ENCODE results near the gene OR7A5.
"Not testable (repeated sequence)": the region's sequence is repeated elsewhere in the genome, so short reads cannot be mapped to it uniquely, and the experiment has no call there.

Gene OR7A5

DNA sequence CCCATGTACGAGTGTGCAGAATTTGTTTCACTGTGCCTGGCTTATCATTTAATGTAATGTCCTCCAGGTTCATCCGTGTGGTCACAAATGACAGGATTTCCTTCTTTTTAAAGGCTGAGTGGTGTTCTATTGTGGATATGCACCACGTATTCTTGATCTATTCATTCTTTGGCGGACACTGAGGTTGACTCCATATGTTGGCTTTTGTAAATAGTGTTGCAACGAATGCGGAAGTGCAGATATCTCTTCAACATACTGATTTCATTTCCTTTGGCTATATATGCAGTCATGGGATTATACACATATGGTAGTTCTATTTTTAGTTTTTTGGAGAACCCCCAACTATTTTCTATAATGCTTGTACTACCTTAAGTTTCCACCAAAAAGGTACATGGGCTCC is 13.0 kb downstream of the OR7A5 start:
- Histone ChIP-seq H3K36me3 (ENCODE audit: control insufficient read depth in 2 of 2, insufficient read depth in 2 of 2, low read length in 2 of 2) (no peaks in the 10 kb centered on the region), H3K9ac (ENCODE audit: low read depth in 1 of 2, low read length in 2 of 2) (no peak overlapping the region), H3K9me3 (ENCODE audit: control insufficient read depth in 2 of 2, low read length in 2 of 2) (no peaks in the 10 kb centered on the region), H3K4me3 (ENCODE audit: low read length in 2 of 2) (no peak overlapping the region), H3K4me1 (ENCODE audit: control insufficient read depth in 2 of 2, insufficient read depth in 2 of 2, low read length in 2 of 2) (no peaks in the 10 kb centered on the region), H3K27me3 (ENCODE audit: control insufficient read depth in 2 of 2, insufficient read depth in 2 of 2, low read length in 2 of 2) (peaks cover 0 to 2% of the 10 kb centered on the region in 2 donors), H3K27ac (ENCODE audit: low read depth in 2 of 2, low read length in 2 of 2) (no peak overlapping the region)

DNA sequence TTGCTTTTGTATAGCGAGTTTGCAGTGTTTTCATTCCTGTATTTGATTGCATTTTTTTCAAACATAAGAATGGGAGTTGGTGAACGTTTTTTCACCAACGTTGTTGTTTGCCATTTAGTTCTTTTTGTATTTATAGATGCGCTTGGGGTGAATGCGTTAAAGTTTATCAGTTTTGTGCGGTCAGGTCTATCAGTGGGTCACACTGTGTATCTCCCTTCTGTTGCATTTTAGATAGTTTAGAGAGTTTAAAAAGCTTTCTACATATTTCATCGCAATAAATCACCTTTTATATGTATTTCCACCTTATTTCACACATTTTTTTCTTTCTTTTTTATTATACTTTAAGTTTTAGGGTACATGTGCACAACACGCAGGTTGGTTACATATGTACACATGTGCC is 16.4 kb downstream of the OR7A5 start:
- peaks cover 0 to 2% of the 10 kb centered on the region in 2 donors for H3K27me3 ChIP-seq (ENCODE audit: control insufficient read depth in 2 of 2, insufficient read depth in 2 of 2, low read length in 2 of 2)
- no peaks in the 10 kb centered on the region for H3K9me3 ChIP-seq (ENCODE audit: control insufficient read depth in 2 of 2, low read length in 2 of 2)
- no peaks in the 10 kb centered on the region for H3K4me1 ChIP-seq (ENCODE audit: control insufficient read depth in 2 of 2, insufficient read depth in 2 of 2, low read length in 2 of 2)
- no peak overlapping the region for H3K9ac ChIP-seq (ENCODE audit: low read depth in 1 of 2, low read length in 2 of 2)
- no peaks in the 10 kb centered on the region for H3K36me3 ChIP-seq (ENCODE audit: control insufficient read depth in 2 of 2, insufficient read depth in 2 of 2, low read length in 2 of 2)
- H3K4me3 ChIP-seq (ENCODE audit: low read length in 2 of 2): no peak overlapping the region
- H3K27ac ChIP-seq (ENCODE audit: low read depth in 2 of 2, low read length in 2 of 2): no peak overlapping the region

DNA sequence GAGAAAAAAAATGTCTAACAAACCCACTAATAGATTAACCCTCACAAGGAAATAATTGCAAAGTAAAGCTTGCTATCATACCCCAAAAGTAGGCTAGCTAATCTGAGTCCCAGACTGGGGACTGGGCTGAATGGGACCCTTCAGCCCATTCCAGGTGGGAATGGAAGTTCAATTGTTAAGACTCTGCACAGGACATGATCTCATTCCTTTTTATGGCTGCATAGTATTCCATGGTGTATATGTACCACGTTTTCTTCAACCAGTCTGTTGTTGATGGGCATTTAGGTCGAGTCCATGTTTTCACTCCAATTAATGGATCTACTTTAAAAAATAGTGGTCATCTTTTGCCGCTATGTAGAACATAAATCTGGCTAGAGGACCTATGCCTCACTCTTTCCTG is 17.9 kb downstream of the OR7A5 start:
- H3K27ac ChIP-seq (ENCODE audit: low read depth in 2 of 2, low read length in 2 of 2): no peak overlapping the region
- H3K4me1 ChIP-seq (ENCODE audit: control insufficient read depth in 2 of 2, insufficient read depth in 2 of 2, low read length in 2 of 2): no peaks in the 10 kb centered on the region
- H3K4me3 ChIP-seq (ENCODE audit: low read length in 2 of 2): no peak overlapping the region
- no peaks in the 10 kb centered on the region for H3K27me3 ChIP-seq (ENCODE audit: control insufficient read depth in 2 of 2, insufficient read depth in 2 of 2, low read length in 2 of 2)
- H3K9ac ChIP-seq (ENCODE audit: low read depth in 1 of 2, low read length in 2 of 2): no peak overlapping the region
- no peaks in the 10 kb centered on the region for H3K9me3 ChIP-seq (ENCODE audit: control insufficient read depth in 2 of 2, low read length in 2 of 2)
- H3K36me3 ChIP-seq (ENCODE audit: control insufficient read depth in 2 of 2, insufficient read depth in 2 of 2, low read length in 2 of 2): no peaks in the 10 kb centered on the region

DNA sequence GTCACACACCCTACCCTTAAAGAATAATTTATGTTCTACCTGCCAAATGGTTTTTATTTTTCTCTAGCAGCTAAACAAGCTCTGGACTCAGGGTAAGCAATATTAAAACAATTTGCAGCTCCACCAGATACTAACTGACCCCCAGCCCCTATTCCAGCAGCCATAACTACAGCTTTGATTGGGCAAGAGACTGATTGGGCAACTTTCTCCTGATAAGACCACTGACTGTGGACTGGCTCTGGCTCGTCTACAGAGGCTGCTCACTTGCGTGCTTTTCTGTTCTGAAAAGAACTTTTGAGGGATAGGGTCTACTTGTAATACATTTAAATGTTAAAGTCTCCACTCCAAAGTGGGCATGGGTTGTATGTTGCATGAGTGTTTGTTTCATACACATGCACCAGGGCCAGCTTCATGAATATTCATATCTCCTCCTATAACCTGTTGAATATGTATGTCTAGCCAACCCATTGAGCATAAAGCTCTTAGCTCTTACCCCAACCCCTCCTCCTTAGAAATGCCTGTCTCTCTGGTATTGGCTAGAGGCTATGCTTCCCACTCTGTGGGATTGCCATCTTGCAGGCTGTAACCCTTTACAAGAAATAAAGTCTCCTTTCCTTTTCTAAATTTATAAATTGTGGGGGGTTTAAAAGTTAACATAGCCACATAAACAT is 19.9 kb downstream of the OR7A5 start:
- no peak overlapping the region for H3K4me3 ChIP-seq (ENCODE audit: low read length in 2 of 2)
- no peak overlapping the region for H3K27ac ChIP-seq (ENCODE audit: low read depth in 2 of 2, low read length in 2 of 2)
- no peak overlapping the region for H3K9ac ChIP-seq (ENCODE audit: low read depth in 1 of 2, low read length in 2 of 2)
- no peaks in the 10 kb centered on the region for H3K4me1 ChIP-seq (ENCODE audit: control insufficient read depth in 2 of 2, insufficient read depth in 2 of 2, low read length in 2 of 2)
- H3K27me3 ChIP-seq (ENCODE audit: control insufficient read depth in 2 of 2, insufficient read depth in 2 of 2, low read length in 2 of 2): peaks cover 0 to 2% of the 10 kb centered on the region in 2 donors
- H3K36me3 ChIP-seq (ENCODE audit: control insufficient read depth in 2 of 2, insufficient read depth in 2 of 2, low read length in 2 of 2): no peaks in the 10 kb centered on the region
- no peaks in the 10 kb centered on the region for H3K9me3 ChIP-seq (ENCODE audit: control insufficient read depth in 2 of 2, low read length in 2 of 2)

DNA sequence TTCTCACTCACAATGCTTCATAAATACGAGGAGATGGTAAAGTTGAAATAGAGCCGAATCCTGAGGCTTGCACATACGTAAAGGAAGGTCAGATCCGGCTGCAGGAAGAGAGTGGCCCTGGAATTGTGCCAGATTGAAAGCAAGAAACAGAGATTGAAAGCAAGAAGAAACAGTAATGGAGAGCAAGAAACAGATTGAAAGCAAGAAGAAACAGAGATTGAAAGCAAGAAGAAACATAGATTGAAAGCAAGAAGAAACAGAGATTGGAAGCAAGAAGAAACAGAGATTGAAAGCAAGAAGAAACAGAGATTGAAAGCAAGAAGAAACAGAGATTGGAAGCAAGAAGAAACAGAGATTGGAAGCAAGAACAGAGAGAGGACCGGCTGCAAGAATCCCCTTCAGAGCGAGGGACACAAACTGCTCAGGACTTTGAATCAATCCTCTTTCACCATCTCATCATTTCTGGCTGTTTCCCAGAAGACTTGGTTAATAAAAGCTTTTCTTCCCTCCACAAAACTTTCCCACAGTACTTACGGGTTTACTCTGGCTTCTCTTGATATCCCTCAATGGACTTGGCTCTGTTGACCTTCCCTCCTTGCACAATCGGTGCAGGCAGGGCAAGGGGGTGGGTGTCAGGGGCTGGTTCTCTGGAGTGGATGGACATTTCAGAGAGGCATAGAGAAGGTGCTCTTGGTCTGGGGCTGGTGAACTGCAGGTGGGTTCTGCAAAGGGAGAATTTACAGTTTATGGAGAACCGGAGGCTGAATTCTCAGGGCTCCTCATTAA is 25.5 kb downstream of the OR7A5 start:
- Histone ChIP-seq H3K9ac (ENCODE audit: low read depth in 1 of 2, low read length in 2 of 2) (no peak overlapping the region), H3K4me3 (ENCODE audit: low read length in 2 of 2) (no peak overlapping the region), H3K27ac (ENCODE audit: low read depth in 2 of 2, low read length in 2 of 2) (no peak overlapping the region)

DNA sequence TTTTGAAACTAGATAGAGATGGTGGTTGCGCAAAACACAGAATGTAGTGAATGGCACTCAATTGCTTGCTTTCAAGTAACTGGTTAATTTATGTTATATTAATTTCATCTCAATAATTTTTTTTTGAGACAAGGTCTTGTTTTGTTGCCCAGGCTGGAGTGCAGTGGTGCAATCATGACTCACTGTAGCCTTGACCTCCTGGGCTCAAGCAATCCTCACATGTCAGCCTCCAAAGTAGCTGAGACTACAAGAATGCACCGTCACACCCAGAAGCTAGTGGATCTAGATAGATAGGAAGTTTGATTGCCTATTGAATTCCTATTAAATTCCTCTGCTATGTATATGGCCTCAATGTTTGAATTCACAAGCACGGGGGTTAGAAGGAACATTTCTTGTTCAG is 30.2 kb downstream of the OR7A5 start:
- Histone ChIP-seq H3K9me3 (ENCODE audit: control insufficient read depth in 2 of 2, low read length in 2 of 2) (no peaks in the 10 kb centered on the region), H3K36me3 (ENCODE audit: control insufficient read depth in 2 of 2, insufficient read depth in 2 of 2, low read length in 2 of 2) (no peaks in the 10 kb centered on the region), H3K9ac (ENCODE audit: low read depth in 1 of 2, low read length in 2 of 2) (no peak overlapping the region), H3K27me3 (ENCODE audit: control insufficient read depth in 2 of 2, insufficient read depth in 2 of 2, low read length in 2 of 2) (no peaks in the 10 kb centered on the region), H3K4me1 (ENCODE audit: control insufficient read depth in 2 of 2, insufficient read depth in 2 of 2, low read length in 2 of 2) (no peaks in the 10 kb centered on the region), H3K27ac (ENCODE audit: low read depth in 2 of 2, low read length in 2 of 2) (no peak overlapping the region), H3K4me3 (ENCODE audit: low read length in 2 of 2) (no peak overlapping the region)

More for the DNA sequence above, 25.5 kb downstream of the OR7A5 start:
- H3K9me3 ChIP-seq (ENCODE audit: control insufficient read depth in 2 of 2, low read length in 2 of 2): no peaks in the 10 kb centered on the region
- H3K4me1 ChIP-seq (ENCODE audit: control insufficient read depth in 2 of 2, insufficient read depth in 2 of 2, low read length in 2 of 2): no peaks in the 10 kb centered on the region
- H3K36me3 ChIP-seq (ENCODE audit: control insufficient read depth in 2 of 2, insufficient read depth in 2 of 2, low read length in 2 of 2): no peaks in the 10 kb centered on the region
- peaks cover 0 to 2% of the 10 kb centered on the region in 2 donors for H3K27me3 ChIP-seq (ENCODE audit: control insufficient read depth in 2 of 2, insufficient read depth in 2 of 2, low read length in 2 of 2)

DNA sequence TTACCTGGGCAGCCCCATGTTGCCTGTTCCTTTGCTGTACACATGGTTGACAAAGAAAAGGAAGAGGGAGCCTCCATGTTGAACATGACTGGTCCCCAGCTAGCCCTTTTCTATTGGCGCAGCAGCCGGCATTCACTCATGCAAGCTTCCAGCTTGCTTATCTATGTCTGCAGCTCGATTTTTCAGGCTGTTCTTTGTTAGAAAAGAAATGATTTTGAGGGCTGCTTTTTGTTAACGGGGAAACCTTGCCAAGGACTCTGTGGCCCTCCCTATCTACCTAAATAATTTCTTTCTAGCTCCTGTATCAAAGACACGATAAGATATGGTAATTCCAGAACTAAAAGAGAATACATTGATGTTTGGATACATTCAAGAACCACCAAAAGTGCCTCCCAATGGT is 36.2 kb downstream of the OR7A5 start:
- no peak overlapping the region for H3K9ac ChIP-seq (ENCODE audit: low read depth in 1 of 2, low read length in 2 of 2)
- no peaks in the 10 kb centered on the region for H3K36me3 ChIP-seq (ENCODE audit: control insufficient read depth in 2 of 2, insufficient read depth in 2 of 2, low read length in 2 of 2)
- H3K27me3 ChIP-seq (ENCODE audit: control insufficient read depth in 2 of 2, insufficient read depth in 2 of 2, low read length in 2 of 2): peaks cover 0 to 2% of the 10 kb centered on the region in 2 donors
- no peaks in the 10 kb centered on the region for H3K9me3 ChIP-seq (ENCODE audit: control insufficient read depth in 2 of 2, low read length in 2 of 2)
- no peak overlapping the region for H3K27ac ChIP-seq (ENCODE audit: low read depth in 2 of 2, low read length in 2 of 2)
- H3K4me3 ChIP-seq (ENCODE audit: low read length in 2 of 2): no peak overlapping the region
- no peaks in the 10 kb centered on the region for H3K4me1 ChIP-seq (ENCODE audit: control insufficient read depth in 2 of 2, insufficient read depth in 2 of 2, low read length in 2 of 2)

DNA sequence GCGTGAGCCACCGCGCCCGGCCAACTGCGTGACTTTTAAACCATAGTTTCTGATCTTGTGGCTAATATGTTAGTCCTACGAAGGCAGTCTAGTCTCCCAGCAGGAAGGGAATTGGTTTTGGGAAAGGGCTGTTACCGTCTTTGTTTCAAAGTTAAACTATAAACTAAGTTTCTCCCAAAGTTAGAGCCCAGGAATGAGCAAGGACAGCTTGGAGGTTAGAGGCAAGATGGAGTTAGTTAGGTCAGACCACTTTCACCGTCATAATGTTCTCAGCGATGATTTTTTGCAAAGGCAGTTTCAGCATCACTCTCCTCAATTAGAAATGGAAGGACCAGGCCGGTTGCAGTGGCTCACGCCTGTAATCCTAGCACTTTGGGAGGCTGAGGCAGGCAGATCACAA is 39.0 kb downstream of the OR7A5 start:
- Histone ChIP-seq H3K9ac (ENCODE audit: low read depth in 1 of 2, low read length in 2 of 2) (no peak overlapping the region), H3K9me3 (ENCODE audit: control insufficient read depth in 2 of 2, low read length in 2 of 2) (no peaks in the 10 kb centered on the region), H3K4me3 (ENCODE audit: low read length in 2 of 2) (no peak overlapping the region), H3K27me3 (ENCODE audit: control insufficient read depth in 2 of 2, insufficient read depth in 2 of 2, low read length in 2 of 2) (peaks cover 0 to 2% of the 10 kb centered on the region in 2 donors), H3K27ac (ENCODE audit: low read depth in 2 of 2, low read length in 2 of 2) (no peak overlapping the region), H3K4me1 (ENCODE audit: control insufficient read depth in 2 of 2, insufficient read depth in 2 of 2, low read length in 2 of 2) (no peaks in the 10 kb centered on the region), H3K36me3 (ENCODE audit: control insufficient read depth in 2 of 2, insufficient read depth in 2 of 2, low read length in 2 of 2) (no peaks in the 10 kb centered on the region)

DNA sequence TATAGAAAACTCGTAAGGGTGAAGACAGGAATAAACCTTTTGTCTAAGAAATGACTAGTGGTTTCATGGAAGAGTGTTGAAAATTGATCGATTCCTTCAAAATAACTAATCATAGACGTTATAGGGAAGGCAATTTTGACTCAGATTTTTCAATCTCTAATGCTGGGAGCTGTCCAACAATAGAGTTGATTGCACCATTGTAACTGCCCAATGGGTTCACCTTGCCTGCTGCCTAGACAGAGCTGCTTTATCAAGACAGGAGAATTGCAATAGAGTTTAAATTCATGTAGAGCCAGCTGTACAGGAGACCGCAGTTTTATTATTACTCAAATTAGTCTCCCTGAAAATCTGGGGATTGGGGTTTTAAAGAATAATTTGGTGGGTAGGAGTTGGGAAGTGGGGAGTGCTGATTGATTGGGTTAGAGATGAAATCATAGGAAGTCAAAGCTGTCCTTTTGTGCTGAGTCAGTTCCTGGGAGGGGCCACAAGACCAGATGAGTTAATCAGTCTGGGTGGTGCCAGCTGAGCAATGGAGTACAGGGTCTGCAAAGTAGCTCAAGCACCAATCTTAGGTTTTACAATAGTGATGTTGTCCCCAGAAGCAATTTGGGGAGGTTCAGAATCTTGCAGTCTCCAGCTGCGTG is 39.8 kb downstream of the OR7A5 start:
- no peak overlapping the region for H3K27ac ChIP-seq (ENCODE audit: low read depth in 2 of 2, low read length in 2 of 2)
- H3K27me3 ChIP-seq (ENCODE audit: control insufficient read depth in 2 of 2, insufficient read depth in 2 of 2, low read length in 2 of 2): peaks cover 0 to 2% of the 10 kb centered on the region in 2 donors
- no peaks in the 10 kb centered on the region for H3K9me3 ChIP-seq (ENCODE audit: control insufficient read depth in 2 of 2, low read length in 2 of 2)
- no peaks in the 10 kb centered on the region for H3K4me1 ChIP-seq (ENCODE audit: control insufficient read depth in 2 of 2, insufficient read depth in 2 of 2, low read length in 2 of 2)
- no peak overlapping the region for H3K9ac ChIP-seq (ENCODE audit: low read depth in 1 of 2, low read length in 2 of 2)
- no peaks in the 10 kb centered on the region for H3K36me3 ChIP-seq (ENCODE audit: control insufficient read depth in 2 of 2, insufficient read depth in 2 of 2, low read length in 2 of 2)
- no peak overlapping the region for H3K4me3 ChIP-seq (ENCODE audit: low read length in 2 of 2)

DNA sequence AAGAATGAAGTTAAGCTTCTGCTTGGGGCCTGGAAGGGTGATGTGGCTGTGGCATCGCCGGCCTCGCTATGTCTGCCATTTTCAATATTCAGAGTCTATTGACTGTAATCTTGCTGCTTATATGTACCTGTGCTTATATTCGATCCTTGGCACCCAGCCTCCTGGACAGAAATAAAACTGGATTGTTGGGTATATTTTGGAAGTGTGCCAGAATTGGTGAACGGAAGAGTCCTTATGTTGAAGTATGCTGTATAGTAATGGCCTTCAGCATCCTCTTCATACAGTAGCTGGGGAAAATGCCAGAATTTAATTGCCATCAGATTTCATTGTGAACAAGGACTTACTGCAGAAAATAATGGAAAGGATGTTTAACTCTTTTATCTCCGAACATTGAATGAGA is 42.7 kb downstream of the OR7A5 start:
- H3K4me3 ChIP-seq (ENCODE audit: low read length in 2 of 2); H3K9ac ChIP-seq (ENCODE audit: low read depth in 1 of 2, low read length in 2 of 2); H3K9me3 ChIP-seq (ENCODE audit: control insufficient read depth in 2 of 2, low read length in 2 of 2); H3K27ac ChIP-seq (ENCODE audit: low read depth in 2 of 2, low read length in 2 of 2); H3K27me3 ChIP-seq (ENCODE audit: control insufficient read depth in 2 of 2, insufficient read depth in 2 of 2, low read length in 2 of 2); H3K4me1 ChIP-seq (ENCODE audit: control insufficient read depth in 2 of 2, insufficient read depth in 2 of 2, low read length in 2 of 2); H3K36me3 ChIP-seq (ENCODE audit: control insufficient read depth in 2 of 2, insufficient read depth in 2 of 2, low read length in 2 of 2): not testable (repeated sequence)
